ENCODE measurements around the gene HBZ.
"Not testable (repeated sequence)": the region's sequence is repeated elsewhere in the genome, so short reads cannot be mapped to it uniquely, and the experiment has no call there.

Gene HBZ

DNA sequence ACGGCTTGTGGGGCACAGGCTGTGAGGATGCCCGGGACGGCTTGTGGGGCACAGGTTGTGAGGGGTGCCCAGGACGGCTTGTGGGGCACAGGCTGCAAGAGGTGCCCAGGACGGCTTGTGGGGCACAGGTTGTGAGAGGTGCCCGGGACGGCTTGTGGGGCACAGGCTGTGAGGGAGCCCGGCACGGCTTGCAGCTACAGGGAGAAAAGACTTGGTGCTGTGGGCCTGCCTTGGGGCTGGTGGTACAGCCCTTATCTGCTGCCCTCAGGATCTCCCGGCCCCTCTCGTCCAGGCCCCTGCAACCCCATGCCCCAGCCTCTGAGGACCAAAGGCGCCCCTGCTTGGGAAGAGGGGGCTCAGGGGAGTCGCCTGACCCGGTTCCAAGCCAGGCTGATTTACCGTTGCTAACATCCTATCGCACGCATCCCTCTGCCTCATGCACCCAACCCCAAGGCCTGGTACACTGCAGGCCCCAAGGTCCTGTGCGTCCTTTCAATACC is 8.3 kb downstream of the HBZ start:
- DNase-seq (ENCODE audit: low spot score): no peak
- TF ChIP-seq, protein P1, sequence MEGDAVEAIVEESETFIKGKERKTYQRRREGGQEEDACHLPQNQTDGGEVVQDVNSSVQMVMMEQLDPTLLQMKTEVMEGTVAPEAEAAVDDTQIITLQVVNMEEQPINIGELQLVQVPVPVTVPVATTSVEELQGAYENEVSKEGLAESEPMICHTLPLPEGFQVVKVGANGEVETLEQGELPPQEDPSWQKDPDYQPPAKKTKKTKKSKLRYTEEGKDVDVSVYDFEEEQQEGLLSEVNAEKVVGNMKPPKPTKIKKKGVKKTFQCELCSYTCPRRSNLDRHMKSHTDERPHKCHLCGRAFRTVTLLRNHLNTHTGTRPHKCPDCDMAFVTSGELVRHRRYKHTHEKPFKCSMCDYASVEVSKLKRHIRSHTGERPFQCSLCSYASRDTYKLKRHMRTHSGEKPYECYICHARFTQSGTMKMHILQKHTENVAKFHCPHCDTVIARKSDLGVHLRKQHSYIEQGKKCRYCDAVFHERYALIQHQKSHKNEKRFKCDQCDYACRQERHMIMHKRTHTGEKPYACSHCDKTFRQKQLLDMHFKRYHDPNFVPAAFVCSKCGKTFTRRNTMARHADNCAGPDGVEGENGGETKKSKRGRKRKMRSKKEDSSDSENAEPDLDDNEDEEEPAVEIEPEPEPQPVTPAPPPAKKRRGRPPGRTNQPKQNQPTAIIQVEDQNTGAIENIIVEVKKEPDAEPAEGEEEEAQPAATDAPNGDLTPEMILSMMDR (IDR thresholded peaks at IDR 0.05): no peak
- Histone ChIP-seq H3K4me3 (no peak overlapping the region), H3K27ac (no peak overlapping the region)

GRCh38 chr16:162271-162991 is 10.0 kb downstream of the HBZ start:
- TF ChIP-seq, protein P1 (IDR thresholded peaks at IDR 0.05): no peak
- Histone ChIP-seq H3K4me3 (no peak overlapping the region), H3K27ac (no peak overlapping the region)
- DNase-seq (ENCODE audit: low spot score): no peak

GRCh38 chr16:163139-163538 is 10.7 kb downstream of the HBZ start:
- H3K4me3 ChIP-seq; DNase-seq (ENCODE audit: low spot score); H3K27ac ChIP-seq: not testable (repeated sequence)

- DNase-seq (ENCODE audit: low spot score); H3K27ac ChIP-seq; H3K4me3 ChIP-seq: not testable (repeated sequence)
Observed at GRCh38 chr16:163696-164095, 11.3 kb downstream of the HBZ start.

GRCh38 chr16:164134-164823 is 11.8 kb downstream of the HBZ start:
- not testable (repeated sequence) for H3K4me3 ChIP-seq; H3K27ac ChIP-seq; DNase-seq (ENCODE audit: low spot score)

DNA sequence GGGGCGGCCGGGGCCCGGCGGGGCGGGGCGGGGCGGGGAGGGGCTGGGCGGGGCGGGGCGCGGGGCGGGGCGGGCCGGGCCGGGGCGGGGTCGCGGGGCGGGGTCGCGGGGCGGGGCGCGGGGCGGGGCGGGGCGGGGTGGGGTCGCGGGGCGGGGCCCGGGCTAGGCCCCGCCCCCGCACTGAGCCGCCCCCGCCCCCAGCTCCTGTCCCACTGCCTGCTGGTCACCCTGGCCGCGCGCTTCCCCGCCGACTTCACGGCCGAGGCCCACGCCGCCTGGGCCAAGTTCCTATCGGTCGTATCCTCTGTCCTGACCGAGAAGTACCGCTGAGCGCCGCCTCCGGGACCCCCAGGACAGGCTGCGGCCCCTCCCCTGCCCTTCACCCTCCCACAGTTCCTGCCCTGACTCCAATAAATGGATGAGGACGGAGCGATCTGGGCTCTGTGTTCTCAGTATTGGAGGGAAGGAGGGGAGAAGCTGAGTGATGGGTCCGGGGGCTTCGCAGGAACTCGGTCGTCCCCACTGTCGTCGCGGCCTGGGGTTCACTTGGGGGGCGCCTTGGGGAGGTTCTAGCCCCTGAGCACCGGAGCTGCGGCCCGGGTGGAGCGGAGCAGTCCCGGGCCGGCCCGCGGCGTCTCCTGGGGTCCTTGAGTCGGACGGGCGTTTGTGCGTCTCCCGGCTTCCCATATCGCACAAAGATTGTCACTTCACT is 12.5 kb downstream of the HBZ start:
- peak overlapping the region; percentile 47 for H3K4me3 ChIP-seq
- no peak for DNase-seq (ENCODE audit: low spot score)
- no peak overlapping the region for H3K27ac ChIP-seq
- TF ChIP-seq, protein P1 (IDR thresholded peaks at IDR 0.05): no peak

- peak within 1 kb of the TSS; percentile 47 for H3K4me3 ChIP-seq
- no peak for DNase-seq (ENCODE audit: low spot score)
- no peak within 1 kb of the TSS for H3K27ac ChIP-seq
- TF ChIP-seq, protein P1 (IDR thresholded peaks at IDR 0.05): no peak
Observed at GRCh38 chr16:165539-166374, 13.3 kb downstream of the HBZ start, which contains the start of gene HBM. Gene HBM, plus strand, starts transcription at chr16:165978. Its CDS starts 20 bp downstream, at chr16:165998.
